ENCODE measurements around the gene GJC2. TPM values are rescaled to one million over a fixed set of nuclear protein-coding genes. Genes with fewer than 3 reads are reported as not detected.

The GJC2 gene
- total RNA-seq, 1 experiment from 2014 or later: 1.6 TPM

GRCh38 chr1:228182296-228183030 is 32.7 kb downstream of the GJC2 start:
- H3K14ac ChIP-seq (ENCODE audit: insufficient read depth, low read length): no peak overlapping the region
- Mint-ChIP-seq H3K27ac (no peak overlapping the region), H3K9me3 (no peaks in the 10 kb centered on the region), H3K4me1 (no peaks in the 10 kb centered on the region), H3K36me3 (ENCODE audit: insufficient read depth in 1 of 3, low read depth in 3 of 3) (no peaks in the 10 kb centered on the region; a peak in 1 of 7 replicates), H3K27me3 (ENCODE audit: low read depth) (no peaks in the 10 kb centered on the region; the same call in 1 of the 2 replicates), H3K4me3 (no peak overlapping the region)
- H3K9me3 ChIP-seq (ENCODE audit: control insufficient read depth, low read depth, low read length): no peaks in the 10 kb centered on the region
- H3K23me2 ChIP-seq (ENCODE audit: insufficient read length, low read depth, low read length, poor library complexity, severe bottlenecking): no peaks in the 10 kb centered on the region
- H3K4me2 ChIP-seq (ENCODE audit: insufficient read depth, insufficient read length, low read length): no peak overlapping the region
- no peak overlapping the region for H2AK5ac ChIP-seq (ENCODE audit: insufficient read length, low read length)
- no peaks in the 10 kb centered on the region for H3K79me1 ChIP-seq (ENCODE audit: insufficient read depth, low read depth, low read length, poor library complexity, severe bottlenecking)
- TF ChIP-seq CTCF (conservative IDR thresholded peaks at IDR 0.05): no peak
- H2BK120ac ChIP-seq (ENCODE audit: low read depth, low read length, poor library complexity, severe bottlenecking): no peak overlapping the region
- H3K23ac ChIP-seq (ENCODE audit: insufficient read length, low read depth, low read length): no peak overlapping the region
- H4K5ac ChIP-seq (ENCODE audit: insufficient read length, low read depth, low read length): no peak overlapping the region
- H4K8ac ChIP-seq (replicated peaks; ENCODE audit: insufficient read length, low read depth, low read length): no peak overlapping the region
- no peak for DNase-seq
- H2AFZ ChIP-seq (ENCODE audit: low read length): no peak overlapping the region
- H2BK15ac ChIP-seq (ENCODE audit: low read depth, low read length): no peak overlapping the region
- H3K9ac ChIP-seq (ENCODE audit: extremely low read depth, insufficient read length, low read length): no peak overlapping the region
- no peak overlapping the region for H3T11ph ChIP-seq (ENCODE audit: low read length)
- H2BK20ac ChIP-seq (ENCODE audit: low read depth, low read length, poor library complexity, severe bottlenecking): no peak overlapping the region
- no peak overlapping the region for H2BK12ac ChIP-seq (ENCODE audit: insufficient read length, low read depth, low read length)
- H3K27me3 ChIP-seq (ENCODE audit: insufficient read depth, low read length): no peaks in the 10 kb centered on the region
- H3K4ac ChIP-seq (ENCODE audit: low read depth, low read length): no peak overlapping the region
- no peak overlapping the region for H3K27ac ChIP-seq (ENCODE audit: insufficient read length, low read depth, low read length)
- H3K18ac ChIP-seq (ENCODE audit: insufficient read length, low read depth, low read length): no peak overlapping the region
- H4K20me1 ChIP-seq (ENCODE audit: control insufficient read depth, insufficient read depth, insufficient read length): no peaks in the 10 kb centered on the region
- H2BK5ac ChIP-seq (ENCODE audit: insufficient read length, low read length): no peak overlapping the region
- no peaks in the 10 kb centered on the region for H3K4me1 ChIP-seq (ENCODE audit: insufficient read depth, low read length)
- WGBS (ENCODE audit: extremely low coverage, insufficient read length, low lambda C conversion rate): 100% methylated on average over 2 of the region's 32 CpGs
- H3K79me2 ChIP-seq (ENCODE audit: insufficient read depth, low read length): no peaks in the 10 kb centered on the region
- no peak overlapping the region for H4K91ac ChIP-seq (ENCODE audit: insufficient read length, low read depth, low read length)
- no peak overlapping the region for H3K56ac ChIP-seq (ENCODE audit: insufficient read length, low read depth, low read length)

Measured in H9 (cell line).